GM21723 (cell line): Measurements from ENCODE around the gene SLC23A2.
"Not testable (repeated sequence)": the region's sequence is repeated elsewhere in the genome, so short reads cannot be mapped to it uniquely, and the experiment has no call there.

ENCODE experiments used
- ATAC-seq: cut with Tn5 transposase; IDR thresholded peaks from one replicate; pipeline ENCODE4 v1.9.1; 2021; ENCODE audit warnings: mild to moderate bottlenecking, moderate library complexity; ENCODE audit not compliant: unreplicated experiment

The SLC23A2 gene

GRCh38 chr20:4937407-4938319 lies 63.6 kb downstream of the SLC23A2 start:
- ATAC-seq, result no peak

- ATAC-seq, result no peak
These were observed 64.4 kb downstream of the SLC23A2 start for GRCh38 chr20:4936851-4937406.

- no peak for ATAC-seq
These were observed 64.9 kb downstream of the SLC23A2 start for GRCh38 chr20:4936392-4936850.

GRCh38 chr20:4932061-4932460 lies 69.2 kb downstream of the SLC23A2 start:
- no peak for ATAC-seq

- ATAC-seq, result no peak
These were observed 71.5 kb downstream of the SLC23A2 start for GRCh38 chr20:4929686-4930397.

- ATAC-seq, result no peak
These were observed 74.7 kb downstream of the SLC23A2 start for GRCh38 chr20:4926531-4927156.

- no peak for ATAC-seq
These were observed 75.3 kb downstream of the SLC23A2 start for GRCh38 chr20:4925842-4926530.

GRCh38 chr20:4924446-4924845 lies 76.9 kb downstream of the SLC23A2 start:
- ATAC-seq, result no peak

- ATAC-seq, result no peak
These were observed 77.3 kb downstream of the SLC23A2 start for GRCh38 chr20:4924032-4924431.

- no peak for ATAC-seq
These were observed 79.1 kb downstream of the SLC23A2 start for GRCh38 chr20:4922186-4922585.

- ATAC-seq, result not testable (repeated sequence)
These were observed 80.0 kb downstream of the SLC23A2 start for GRCh38 chr20:4921271-4921670.

GRCh38 chr20:4920655-4921054 lies 80.7 kb downstream of the SLC23A2 start:
- ATAC-seq, result no peak

- ATAC-seq, result no peak
These were observed 81.2 kb downstream of the SLC23A2 start for GRCh38 chr20:4920131-4920530.

GRCh38 chr20:4919047-4919704 lies 82.1 kb downstream of the SLC23A2 start:
- no peak for ATAC-seq

- no peak for ATAC-seq
These were observed 82.8 kb downstream of the SLC23A2 start for GRCh38 chr20:4918473-4918872.

- no peak for ATAC-seq
These were observed 84.1 kb downstream of the SLC23A2 start for GRCh38 chr20:4916971-4917881.

GRCh38 chr20:4913147-4913546 lies 88.2 kb downstream of the SLC23A2 start:
- ATAC-seq, result no peak

GRCh38 chr20:4912380-4913142 lies 88.7 kb downstream of the SLC23A2 start:
- ATAC-seq, result no peak
